ENCODE data around the gene CDHR1. TPM values are rescaled to one million over a fixed set of nuclear protein-coding genes. Genes with fewer than 3 reads are reported as not detected.

The CDHR1 gene
- total and polyA plus RNA-seq, 2 of the 8 experiments (the other 6 are each of a cell fraction or from before 2014, with no cell fraction given): 3.9 to 10.5 TPM

GRCh38 chr10:84196941-84197340, 2.6 kb downstream of the CDHR1 start:
- Histone ChIP-seq H3K4ac (replicated peaks; ENCODE audit: insufficient read length, low read depth, low read length) (no peak overlapping the region), H3K4me1 (replicated peaks in 1 of 4; ENCODE audit: control insufficient read depth in 3 of 4, insufficient read depth in 4 of 4, low read length in 3 of 4) (peaks cover 0 to 5% (median 2%) of the 10 kb centered on the region in 4 experiments; a peak in 4 of 7 replicates), H2BK12ac (ENCODE audit: low read depth, low read length) (no peak overlapping the region), H4K8ac (ENCODE audit: extremely low read depth, insufficient read depth, low read length) (no peak overlapping the region), H3K36me3 (ENCODE audit: control insufficient read depth in 2 of 4, insufficient read depth in 4 of 4, low read length in 3 of 4) (no peaks in the 10 kb centered on the region), H3K14ac (ENCODE audit: insufficient read length) (no peak overlapping the region), H2BK5ac (ENCODE audit: low read depth, low read length) (no peak overlapping the region), H3K79me2 (ENCODE audit: control insufficient read depth in 1 of 2, insufficient read depth in 2 of 2, low read length in 2 of 2) (no peaks in the 10 kb centered on the region), H3K4me2 (ENCODE audit: insufficient read depth in 1 of 2, low read depth in 2 of 2, low read length in 2 of 2) (no peak overlapping the region), H2BK20ac (ENCODE audit: low read length) (no peak overlapping the region), H3K4me3 (ENCODE audit: extremely low read depth in 1 of 4, insufficient read depth in 2 of 4, low read depth in 3 of 4, low read length in 4 of 4) (no peak overlapping the region), H4K5ac (ENCODE audit: insufficient read length, low read depth, low read length) (no peak overlapping the region), H2BK120ac (replicated peaks; ENCODE audit: low read depth, low read length) (no peak overlapping the region), H2BK15ac (ENCODE audit: low read length) (no peak overlapping the region), H3K23me2 (ENCODE audit: low read depth, low read length) (peaks cover 12% of the 10 kb centered on the region; the same call in 1 of the 2 replicates), H3K79me1 (ENCODE audit: low read depth, low read length) (no peaks in the 10 kb centered on the region), H3K27me3 (replicated peaks in 1 of 4; ENCODE audit: control insufficient read depth in 3 of 4, extremely low read depth in 1 of 4, insufficient read depth in 3 of 4, low read length in 3 of 4) (peaks cover 2 to 36% (median 31%) of the 10 kb centered on the region in 4 experiments), H3K27ac (ENCODE audit: low read depth, low read length) (no peak overlapping the region), H2AFZ (ENCODE audit: low read length) (no peak overlapping the region), H3K56ac (replicated peaks; ENCODE audit: insufficient read length, low read depth, low read length) (no peak overlapping the region), H4K20me1 (replicated peaks in 1 of 2; ENCODE audit: control insufficient read depth in 1 of 2, insufficient read depth in 2 of 2, low read length in 2 of 2) (peaks cover 0 to 5% of the 10 kb centered on the region in 2 experiments), H2AK5ac (ENCODE audit: low read depth, low read length) (no peak overlapping the region), H3K9me3 (ENCODE audit: insufficient read depth in 2 of 2, low read depth in 1 of 2, low read length in 1 of 2) (no peaks in the 10 kb centered on the region), H3K18ac (ENCODE audit: extremely low read depth, low read length) (no peak overlapping the region), H3K9ac (replicated peaks in 1 of 4; ENCODE audit: extremely low read depth in 1 of 4, low read depth in 3 of 4, low read length in 3 of 4) (no peak overlapping the region), H3K23ac (ENCODE audit: insufficient read length) (no peak overlapping the region), H4K91ac (replicated peaks; ENCODE audit: insufficient read length, low read length) (no peak overlapping the region)
- no peak for FAIRE-seq
- CTCF ChIA-PET (ENCODE audit: partially characterized antibody): interaction anchor here (0.8 to 8.6 kb wide), 6 partner anchors 8 to 62 kb away, joined by 3 to 64 read pairs (median 6); no protein-coding TSS in a partner anchor
- WGBS, 2 experiments (ENCODE audit: extremely low coverage in 1 of 2, insufficient coverage in 1 of 2, insufficient read length in 1 of 2, insufficient replicate concordance in 2 of 2, low coverage in 1 of 2, low lambda C conversion rate in 2 of 2, missing lambda C conversion rate in 1 of 2): 64% methylated on average over 5 of the region's 5 CpGs; no CpG with 5 or more reads in 1 of the 2 experiments
- TF ChIP-seq TBP (IDR thresholded peaks at IDR 0.05; ENCODE audit: low read depth, low read length): no peak
- no peak for TF ChIP-seq SRF (IDR thresholded peaks at IDR 0.05; ENCODE audit: low read depth, low read length)
- TF ChIP-seq BRCA1 (IDR thresholded peaks at IDR 0.05; ENCODE audit: low read depth, low read length): no peak
- TF ChIP-seq CREB1 (IDR thresholded peaks at IDR 0.05): no peak
- TF ChIP-seq POU5F1 (IDR thresholded peaks at IDR 0.05; ENCODE audit: low read depth, low read length): no peak
- TF ChIP-seq SP1 (IDR thresholded peaks at IDR 0.05; ENCODE audit: low read depth, low read length): no peak
- no peak for TF ChIP-seq GABPA (IDR thresholded peaks at IDR 0.05; ENCODE audit: borderline replicate concordance, insufficient read depth, low read length)
- no peak for TF ChIP-seq ZNF274 (IDR thresholded peaks at IDR 0.05; ENCODE audit: borderline replicate concordance, extremely low read depth, low read length)
- TF ChIP-seq CTBP2 (IDR thresholded peaks at IDR 0.05; ENCODE audit: borderline replicate concordance, insufficient read depth, insufficient read length, low read length): no peak
- no peak for TF ChIP-seq EGR1 (IDR thresholded peaks at IDR 0.05; ENCODE audit: borderline replicate concordance, low read depth, low read length)
- no peak for TF ChIP-seq POLR2AphosphoS5 (IDR thresholded peaks at IDR 0.05; ENCODE audit: low read depth, low read length)
- no peak for TF ChIP-seq RNF2 (IDR thresholded peaks at IDR 0.05; ENCODE audit: borderline replicate concordance, low read depth, low read length, missing control alignments, poor library complexity, severe bottlenecking)
- TF ChIP-seq NANOG (IDR thresholded peaks at IDR 0.05; ENCODE audit: insufficient read depth, low read depth, low read length, poor library complexity, severe bottlenecking): no peak
- POLR2A ChIA-PET (ENCODE audit: partially characterized antibody): no interaction called here
- DNase-seq (ENCODE audit: low read depth in 1 of 2, low spot score in 2 of 2): no peak

Measured in H1 (cell line).